ENCODE measurements around the gene ZBTB11.
"Not testable (repeated sequence)": the region's sequence is repeated elsewhere in the genome, so short reads cannot be mapped to it uniquely, and the experiment has no call there.

Gene ZBTB11

GRCh38 chr3:101631098-101631796 lies 45.7 kb downstream of the ZBTB11 start:
- H3K9ac ChIP-seq (ENCODE audit: insufficient read length), result no peak overlapping the region
- H3K4me3 ChIP-seq, result no peak overlapping the region
- H3K27ac ChIP-seq, result no peak overlapping the region
- no peaks in the 10 kb centered on the region for H3K36me3 ChIP-seq (ENCODE audit: insufficient read depth, low read length)
- TF ChIP-seq POLR2AphosphoS5 (IDR thresholded peaks at IDR 0.05; ENCODE audit: borderline replicate concordance, low read depth, low read length) (no peak), FOXP2 (optimal IDR thresholded peaks at IDR 0.05; ENCODE audit: control extremely low read depth, extremely low read length, insufficient read depth) (no peak), EZH2 (IDR thresholded peaks at IDR 0.05) (no peak)
- no peaks in the 10 kb centered on the region for H3K9me3 ChIP-seq (ENCODE audit: low read depth, low read length)
- no peak for DNase-seq (ENCODE audit: low read depth, low spot score)

- no peak overlapping the region for H3K9ac ChIP-seq (ENCODE audit: insufficient read length)
Measured at GRCh38 chr3:101629219-101629618, 47.7 kb downstream of the ZBTB11 start.

GRCh38 chr3:101625879-101626278 lies 51.1 kb downstream of the ZBTB11 start:
- Histone ChIP-seq H3K4me3 (no peak overlapping the region), H3K9me3 (ENCODE audit: low read depth, low read length) (no peaks in the 10 kb centered on the region), H3K27ac (no peak overlapping the region), H3K36me3 (ENCODE audit: insufficient read depth, low read length) (no peaks in the 10 kb centered on the region), H3K9ac (ENCODE audit: insufficient read length) (no peak overlapping the region)
- TF ChIP-seq POLR2AphosphoS5 (IDR thresholded peaks at IDR 0.05; ENCODE audit: borderline replicate concordance, low read depth, low read length) (no peak), EZH2 (IDR thresholded peaks at IDR 0.05) (no peak), FOXP2 (optimal IDR thresholded peaks at IDR 0.05; ENCODE audit: control extremely low read depth, extremely low read length, insufficient read depth) (no peak)
- no peak for DNase-seq (ENCODE audit: low read depth, low spot score)

More at GRCh38 chr3:101629219-101629618, 47.7 kb downstream of the ZBTB11 start:
- TF ChIP-seq POLR2AphosphoS5 (IDR thresholded peaks at IDR 0.05; ENCODE audit: borderline replicate concordance, low read depth, low read length) (no peak), EZH2 (IDR thresholded peaks at IDR 0.05) (no peak), FOXP2 (optimal IDR thresholded peaks at IDR 0.05; ENCODE audit: control extremely low read depth, extremely low read length, insufficient read depth) (no peak)
- Histone ChIP-seq H3K36me3 (ENCODE audit: insufficient read depth, low read length) (no peaks in the 10 kb centered on the region), H3K27ac (no peak overlapping the region), H3K9me3 (ENCODE audit: low read depth, low read length) (no peaks in the 10 kb centered on the region), H3K4me3 (no peak overlapping the region)
- DNase-seq (ENCODE audit: low read depth, low spot score), result no peak

GRCh38 chr3:101624857-101625256 lies 52.1 kb downstream of the ZBTB11 start:
- Histone ChIP-seq H3K4me3 (no peak overlapping the region), H3K9ac (ENCODE audit: insufficient read length) (no peak overlapping the region), H3K9me3 (ENCODE audit: low read depth, low read length) (no peaks in the 10 kb centered on the region), H3K27ac (no peak overlapping the region), H3K36me3 (ENCODE audit: insufficient read depth, low read length) (no peaks in the 10 kb centered on the region)
- DNase-seq (ENCODE audit: low read depth, low spot score), result no peak
- no peak for TF ChIP-seq FOXP2 (optimal IDR thresholded peaks at IDR 0.05; ENCODE audit: control extremely low read depth, extremely low read length, insufficient read depth)
- TF ChIP-seq EZH2 (IDR thresholded peaks at IDR 0.05), result no peak
- no peak for TF ChIP-seq POLR2AphosphoS5 (IDR thresholded peaks at IDR 0.05; ENCODE audit: borderline replicate concordance, low read depth, low read length)

GRCh38 chr3:101623656-101624055 lies 53.3 kb downstream of the ZBTB11 start:
- Histone ChIP-seq H3K9ac (ENCODE audit: insufficient read length) (no peak overlapping the region), H3K36me3 (ENCODE audit: insufficient read depth, low read length) (no peaks in the 10 kb centered on the region), H3K27ac (no peak overlapping the region), H3K4me3 (no peak overlapping the region), H3K9me3 (ENCODE audit: low read depth, low read length) (no peaks in the 10 kb centered on the region)
- no peak for TF ChIP-seq POLR2AphosphoS5 (IDR thresholded peaks at IDR 0.05; ENCODE audit: borderline replicate concordance, low read depth, low read length)
- TF ChIP-seq EZH2 (IDR thresholded peaks at IDR 0.05), result no peak
- no peak for TF ChIP-seq FOXP2 (optimal IDR thresholded peaks at IDR 0.05; ENCODE audit: control extremely low read depth, extremely low read length, insufficient read depth)
- DNase-seq (ENCODE audit: low read depth, low spot score), result no peak

GRCh38 chr3:101619734-101620133 lies 57.2 kb downstream of the ZBTB11 start:
- H3K36me3 ChIP-seq (ENCODE audit: insufficient read depth, low read length), result no peaks in the 10 kb centered on the region
- no peak overlapping the region for H3K27ac ChIP-seq
- H3K4me3 ChIP-seq, result no peak overlapping the region
- H3K9ac ChIP-seq (ENCODE audit: insufficient read length), result no peak overlapping the region
- DNase-seq (ENCODE audit: low read depth, low spot score), result no peak
- TF ChIP-seq FOXP2 (optimal IDR thresholded peaks at IDR 0.05; ENCODE audit: control extremely low read depth, extremely low read length, insufficient read depth), result no peak
- TF ChIP-seq POLR2AphosphoS5 (IDR thresholded peaks at IDR 0.05; ENCODE audit: borderline replicate concordance, low read depth, low read length), result no peak
- no peak for TF ChIP-seq EZH2 (IDR thresholded peaks at IDR 0.05)
- H3K9me3 ChIP-seq (ENCODE audit: low read depth, low read length), result no peaks in the 10 kb centered on the region

- TF ChIP-seq FOXP2 (optimal IDR thresholded peaks at IDR 0.05; ENCODE audit: control extremely low read depth, extremely low read length, insufficient read depth) (no peak), POLR2AphosphoS5 (IDR thresholded peaks at IDR 0.05; ENCODE audit: borderline replicate concordance, low read depth, low read length) (no peak), EZH2 (IDR thresholded peaks at IDR 0.05) (no peak)
- no peak overlapping the region for H3K4me3 ChIP-seq
- no peaks in the 10 kb centered on the region for H3K9me3 ChIP-seq (ENCODE audit: low read depth, low read length)
- no peak overlapping the region for H3K9ac ChIP-seq (ENCODE audit: insufficient read length)
- no peaks in the 10 kb centered on the region for H3K36me3 ChIP-seq (ENCODE audit: insufficient read depth, low read length)
- no peak for DNase-seq (ENCODE audit: low read depth, low spot score)
- H3K27ac ChIP-seq, result no peak overlapping the region
Measured at GRCh38 chr3:101618726-101619125, 58.2 kb downstream of the ZBTB11 start.

GRCh38 chr3:101617478-101617877 lies 59.5 kb downstream of the ZBTB11 start:
- TF ChIP-seq EZH2 (IDR thresholded peaks at IDR 0.05) (no peak), FOXP2 (optimal IDR thresholded peaks at IDR 0.05; ENCODE audit: control extremely low read depth, extremely low read length, insufficient read depth) (no peak), POLR2AphosphoS5 (IDR thresholded peaks at IDR 0.05; ENCODE audit: borderline replicate concordance, low read depth, low read length) (no peak)
- no peaks in the 10 kb centered on the region for H3K9me3 ChIP-seq (ENCODE audit: low read depth, low read length)
- H3K36me3 ChIP-seq (ENCODE audit: insufficient read depth, low read length), result no peaks in the 10 kb centered on the region
- H3K4me3 ChIP-seq, result no peak overlapping the region
- no peak for DNase-seq (ENCODE audit: low read depth, low spot score)
- no peak overlapping the region for H3K27ac ChIP-seq
- H3K9ac ChIP-seq (ENCODE audit: insufficient read length), result no peak overlapping the region

GRCh38 chr3:101615525-101615924 lies 61.4 kb downstream of the ZBTB11 start:
- Histone ChIP-seq H3K27ac (no peak overlapping the region), H3K9ac (ENCODE audit: insufficient read length) (no peak overlapping the region)
- TF ChIP-seq POLR2AphosphoS5 (IDR thresholded peaks at IDR 0.05; ENCODE audit: borderline replicate concordance, low read depth, low read length) (no peak), FOXP2 (optimal IDR thresholded peaks at IDR 0.05; ENCODE audit: control extremely low read depth, extremely low read length, insufficient read depth) (no peak)

GRCh38 chr3:101613014-101613413 lies 63.9 kb downstream of the ZBTB11 start:
- not testable (repeated sequence) for H3K9ac ChIP-seq (ENCODE audit: insufficient read length); H3K9me3 ChIP-seq (ENCODE audit: low read depth, low read length); H3K27ac ChIP-seq; DNase-seq (ENCODE audit: low read depth, low spot score); H3K36me3 ChIP-seq (ENCODE audit: insufficient read depth, low read length); H3K4me3 ChIP-seq

More at GRCh38 chr3:101615525-101615924, 61.4 kb downstream of the ZBTB11 start:
- no peak for DNase-seq (ENCODE audit: low read depth, low spot score)
- Histone ChIP-seq H3K9me3 (ENCODE audit: low read depth, low read length) (no peaks in the 10 kb centered on the region), H3K4me3 (no peak overlapping the region), H3K36me3 (ENCODE audit: insufficient read depth, low read length) (no peaks in the 10 kb centered on the region)

Measured in SK-N-MC (cell line).